Superior temporal gyrus (tissue), 1 donor: ENCODE data around the gene TTC21A.
A peak's percentile ranks its signal among the peaks of the same experiment; 100 is the strongest.
"Not testable (repeated sequence)": the region's sequence is repeated elsewhere in the genome, so short reads cannot be mapped to it uniquely, and the experiment has no call there.

Experiments used
- DNase-seq: peaks from one replicate; pipeline ENCODE4 v3.0.0-alpha.2; 2016; ENCODE audit errors: extremely low spot score

TTC21A gene

DNA sequence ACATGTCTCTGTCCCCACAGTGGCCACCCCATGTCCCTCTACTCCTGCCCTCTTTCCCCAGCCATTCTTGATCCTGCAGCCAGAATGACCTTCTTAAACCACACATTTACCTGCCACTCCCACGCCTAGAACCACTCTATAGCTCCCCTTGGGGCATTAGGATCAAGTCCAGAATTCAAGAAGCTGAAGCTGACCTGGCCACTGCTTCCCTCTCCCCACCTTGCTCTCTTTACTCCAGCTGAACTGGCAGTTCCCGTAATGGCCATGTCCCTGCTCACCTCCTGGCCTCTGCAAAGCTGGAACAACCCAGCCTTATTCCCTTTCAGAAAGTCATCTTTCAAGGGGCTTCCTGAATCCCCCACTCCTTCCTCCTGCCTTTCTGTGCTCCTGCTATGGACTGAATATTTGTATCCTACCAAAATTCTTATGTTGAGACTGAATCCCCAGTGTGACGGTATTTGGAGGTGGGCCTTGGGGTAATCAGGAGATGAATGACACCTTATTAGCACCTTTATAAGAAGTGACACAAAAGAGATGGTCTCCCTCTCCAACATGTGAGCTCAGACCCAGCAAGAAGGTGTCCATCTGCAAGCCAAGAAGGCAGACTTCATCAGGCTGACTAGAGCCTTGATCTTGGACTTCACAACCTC lies 42.1 kb downstream of the TTC21A start:
- DNase-seq, result no peak

DNA sequence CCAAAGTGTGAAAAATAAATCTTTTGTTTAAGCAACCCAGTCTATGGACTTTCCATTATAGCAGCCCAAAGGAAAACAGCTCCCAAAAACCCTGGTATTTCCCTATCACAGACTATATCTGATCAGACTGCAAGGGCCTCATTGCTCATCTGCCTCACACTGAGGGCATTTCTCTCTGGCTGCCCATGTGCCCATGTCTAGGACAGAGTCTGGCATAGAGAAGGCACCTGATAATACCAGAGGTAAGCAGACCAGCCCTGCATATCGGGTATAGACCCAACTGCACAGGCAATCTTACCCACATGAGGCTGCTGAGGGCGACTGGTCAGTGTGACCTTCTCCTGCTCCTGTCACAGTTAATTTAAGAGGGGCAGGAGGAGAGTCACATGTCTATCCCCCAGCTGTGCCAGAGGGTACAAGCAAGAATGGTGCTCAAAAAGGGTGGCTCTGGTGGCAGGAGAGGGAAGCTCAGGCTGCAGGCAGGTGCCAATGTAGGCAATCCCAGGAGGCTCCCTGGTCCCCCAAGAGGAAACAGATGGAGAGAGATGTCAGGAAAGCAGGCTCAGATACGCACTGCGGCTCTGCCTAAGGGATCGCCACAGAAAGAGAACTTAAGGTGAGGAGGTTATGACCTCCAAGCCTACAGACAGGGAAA lies 42.8 kb downstream of the TTC21A start:
- DNase-seq, result no peak

DNA sequence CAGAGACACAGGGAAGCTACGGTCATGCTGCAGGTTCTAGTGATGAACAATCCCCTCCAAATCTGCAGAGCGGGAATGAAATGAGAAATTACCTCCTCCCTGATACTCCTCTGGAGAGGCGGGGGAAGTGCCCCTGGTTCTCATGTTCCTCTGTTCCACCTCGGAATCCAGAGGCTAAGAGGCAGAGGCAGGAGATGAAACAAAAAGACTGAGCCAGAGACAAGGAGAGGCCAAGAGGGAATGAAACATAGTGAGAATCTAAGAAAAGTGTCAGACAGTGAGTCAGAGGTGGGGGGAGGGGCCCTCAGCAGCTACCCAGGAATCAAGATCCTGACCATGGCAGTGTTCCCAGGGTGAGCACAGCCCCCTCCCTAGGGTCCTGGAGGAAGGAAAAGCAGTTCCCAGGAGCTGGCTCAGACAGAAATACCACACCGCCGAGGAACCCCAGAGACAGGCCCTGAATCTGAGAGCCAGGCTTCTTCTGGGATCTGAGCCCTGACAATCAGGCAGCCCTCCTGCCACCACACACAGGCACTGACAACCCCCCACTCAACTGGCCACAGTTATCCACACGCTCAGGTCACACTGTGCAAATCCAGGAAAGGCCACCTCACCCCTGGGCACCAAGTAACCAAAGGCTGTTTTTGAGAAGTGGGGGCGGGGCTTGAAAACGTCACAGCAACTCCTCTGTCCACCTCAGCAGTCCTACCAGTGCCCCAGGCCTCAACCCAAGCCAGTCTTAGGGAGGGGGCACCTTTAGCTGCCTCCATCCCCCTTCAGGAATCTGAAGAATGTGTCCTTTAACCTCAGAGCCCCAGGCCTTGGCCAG lies 43.5 kb downstream of the TTC21A start:
- no peak for DNase-seq

DNA sequence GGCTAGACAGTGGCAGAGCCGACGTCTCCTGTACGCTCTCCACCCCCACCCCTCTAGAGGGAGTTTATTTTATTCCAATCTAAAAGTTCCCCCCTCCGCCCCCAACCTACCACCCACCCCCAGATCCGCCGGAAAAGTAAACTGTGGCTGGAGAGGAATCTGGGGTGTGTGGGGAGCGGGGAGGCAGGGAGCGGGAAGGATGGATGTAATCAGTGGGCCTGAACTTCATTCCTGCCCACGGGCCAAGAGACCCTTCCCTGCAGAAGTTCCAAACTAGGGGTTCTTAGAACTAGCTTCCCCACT lies 46.4 kb downstream of the TTC21A start:
- no peak for DNase-seq

DNA sequence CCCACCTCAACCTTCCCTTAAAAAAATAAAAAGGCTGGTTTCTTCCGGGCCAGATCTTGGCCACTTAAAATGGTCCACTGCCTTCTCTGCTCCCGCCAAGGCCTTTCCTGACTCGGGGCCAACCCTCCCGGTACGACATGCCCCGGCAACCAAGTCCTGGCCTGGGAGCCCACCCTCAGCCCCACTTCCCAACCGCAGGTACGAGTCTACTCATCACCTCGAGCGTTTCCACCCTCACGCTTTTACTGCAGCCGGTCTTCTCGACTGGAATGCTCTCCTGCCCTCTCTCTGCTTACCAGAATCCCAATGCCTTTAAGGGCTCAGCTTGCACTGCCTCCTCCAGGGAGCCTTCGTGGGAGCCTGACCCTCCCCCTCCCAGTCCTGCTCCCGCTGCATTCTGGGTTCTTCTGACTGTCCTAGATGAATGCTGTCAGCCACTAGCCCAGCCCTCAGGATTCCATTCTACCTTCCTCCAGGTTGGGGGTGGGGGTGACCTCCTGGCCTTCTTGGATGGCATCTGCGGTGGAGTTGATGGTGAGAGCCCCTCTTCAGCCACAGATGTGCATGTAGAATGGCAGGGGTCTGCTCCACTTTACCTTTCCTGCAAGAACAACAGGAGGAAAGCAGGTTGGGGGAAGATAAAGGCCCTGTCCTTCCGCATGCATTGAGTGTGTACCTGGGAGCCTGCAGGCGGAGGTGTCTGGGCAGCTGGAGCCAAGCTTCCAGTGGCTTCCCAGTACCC lies 47.0 kb downstream of the TTC21A start:
- DNase-seq, result no peak

DNA sequence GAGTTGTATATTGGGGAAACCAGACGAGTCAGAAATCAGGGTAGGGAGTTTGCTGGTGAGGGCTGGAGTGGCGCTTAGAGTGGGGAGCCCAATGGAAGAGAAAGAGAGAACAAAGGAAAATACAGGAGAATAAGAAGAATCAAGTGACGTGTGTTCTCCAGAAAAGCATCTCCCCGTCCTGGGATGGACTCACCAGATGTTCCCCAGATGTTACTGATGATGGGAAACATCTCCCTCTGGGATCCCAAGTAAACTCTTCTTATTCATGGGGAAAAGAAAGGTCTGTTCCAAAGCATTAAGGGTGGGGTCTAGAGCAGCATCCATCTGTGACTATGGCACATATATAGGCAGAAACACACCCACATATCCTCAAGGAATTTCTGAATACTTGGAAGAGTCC lies 48.9 kb downstream of the TTC21A start:
- DNase-seq, result no peak

DNA sequence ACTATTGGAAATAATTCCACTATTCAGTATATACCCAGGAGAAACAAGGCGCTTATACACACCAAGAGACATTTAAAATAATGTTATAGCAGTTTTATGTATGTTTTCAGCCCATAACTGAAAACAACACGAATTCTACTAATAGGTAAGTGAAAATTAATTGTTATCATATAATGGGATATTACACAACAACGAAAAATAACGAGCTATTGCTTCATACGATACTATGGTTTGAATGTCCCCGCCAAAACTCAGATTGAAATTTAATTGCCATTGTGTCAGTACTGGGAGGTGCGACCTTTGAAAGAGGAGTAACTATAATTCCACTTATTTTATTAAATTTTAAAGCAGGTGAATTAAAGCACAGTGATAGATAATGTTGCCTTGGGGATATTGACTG lies 49.9 kb downstream of the TTC21A start:
- DNase-seq, result no peak

DNA sequence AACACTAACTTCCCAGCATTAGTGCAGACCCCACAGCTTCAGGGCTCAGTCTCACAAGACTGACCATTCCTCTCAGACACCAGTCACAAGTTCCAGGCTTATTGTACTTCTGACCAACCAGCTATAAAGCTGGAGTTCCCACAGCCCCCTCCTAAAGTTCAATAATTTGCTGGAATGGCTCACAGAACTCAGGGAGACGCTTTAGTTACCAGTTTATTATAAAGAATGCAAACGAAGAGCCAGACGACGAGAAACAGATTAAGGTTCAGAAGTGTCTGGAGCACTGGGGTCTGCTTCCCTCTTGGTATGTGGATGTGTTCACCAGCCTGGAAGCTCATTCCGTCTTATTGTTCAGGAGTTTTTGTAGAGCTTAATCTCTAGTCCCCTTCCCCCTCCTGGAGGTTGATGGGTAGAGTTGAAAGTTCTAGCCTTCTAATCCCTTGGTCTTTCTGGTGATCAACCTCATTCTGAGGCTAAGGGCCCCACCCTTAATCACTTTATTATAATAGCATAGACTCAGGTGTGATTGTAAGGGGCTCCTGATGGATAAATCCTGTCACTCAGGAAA lies 50.8 kb downstream of the TTC21A start:
- no peak for DNase-seq

DNA sequence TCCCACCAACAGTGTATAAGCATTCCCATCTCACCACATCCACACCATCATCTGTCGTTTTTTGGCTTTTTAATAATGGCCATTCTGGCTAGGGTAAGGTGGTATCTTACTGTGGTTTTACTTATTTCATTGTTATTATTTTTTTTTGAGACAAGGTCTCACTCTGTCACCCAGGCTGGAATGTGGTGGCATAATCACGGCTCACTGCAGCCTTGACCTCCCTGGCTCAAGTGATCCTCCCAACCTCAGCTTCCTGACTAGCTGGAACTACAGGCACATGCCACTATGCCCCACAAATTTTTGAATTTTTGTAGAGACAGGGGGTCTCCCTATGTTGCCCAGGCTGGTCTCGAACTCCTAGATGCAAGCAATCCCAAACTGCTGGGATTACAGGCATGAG lies 56.9 kb downstream of the TTC21A start:
- no peak for DNase-seq

DNA sequence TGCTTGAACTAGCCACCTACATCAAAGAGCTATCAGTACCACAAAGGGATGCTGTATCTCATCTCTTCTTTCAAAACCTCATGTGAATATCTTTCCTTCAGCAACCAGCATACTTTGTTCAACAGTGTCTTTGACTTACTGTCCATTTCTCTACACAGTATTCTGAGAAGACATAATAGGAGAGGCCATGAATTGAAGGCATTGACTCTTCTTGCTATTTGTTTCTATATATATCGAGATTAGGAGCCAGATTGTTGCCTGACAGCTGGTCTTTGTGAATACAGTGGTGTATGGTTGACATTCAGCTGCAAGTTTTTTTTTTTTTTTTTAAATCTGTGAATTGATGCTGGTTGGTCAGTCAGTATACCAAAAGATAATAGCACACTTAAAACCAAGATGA lies 58.0 kb downstream of the TTC21A start:
- DNase-seq, result no peak

DNA sequence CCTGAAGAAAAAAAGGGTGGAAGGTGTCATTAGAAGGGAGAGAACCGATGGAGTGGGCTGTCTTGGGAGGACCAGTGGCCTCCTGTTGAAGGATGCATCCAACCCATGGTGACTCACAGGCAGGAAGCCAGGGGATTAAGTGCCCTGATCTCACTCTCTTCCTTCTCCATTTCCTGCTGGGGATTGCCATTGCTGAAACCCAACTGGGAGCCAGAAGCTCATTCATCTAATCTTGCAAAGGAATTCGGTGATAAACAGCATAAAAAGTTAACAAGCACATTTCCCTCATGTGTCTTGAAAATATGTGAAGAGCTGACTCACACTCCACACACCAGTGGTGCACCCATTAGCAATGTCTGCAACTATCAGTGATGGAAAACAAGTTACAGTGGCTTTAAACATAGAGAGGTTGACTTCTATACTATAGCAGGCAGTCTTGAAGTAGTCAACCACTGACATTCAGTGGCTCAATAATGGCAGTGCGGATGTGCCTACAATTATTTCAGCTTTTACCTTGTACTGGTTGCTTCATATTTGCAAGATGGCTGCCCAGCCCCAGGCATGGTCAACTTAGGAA lies 58.7 kb downstream of the TTC21A start:
- no peak for DNase-seq

DNA sequence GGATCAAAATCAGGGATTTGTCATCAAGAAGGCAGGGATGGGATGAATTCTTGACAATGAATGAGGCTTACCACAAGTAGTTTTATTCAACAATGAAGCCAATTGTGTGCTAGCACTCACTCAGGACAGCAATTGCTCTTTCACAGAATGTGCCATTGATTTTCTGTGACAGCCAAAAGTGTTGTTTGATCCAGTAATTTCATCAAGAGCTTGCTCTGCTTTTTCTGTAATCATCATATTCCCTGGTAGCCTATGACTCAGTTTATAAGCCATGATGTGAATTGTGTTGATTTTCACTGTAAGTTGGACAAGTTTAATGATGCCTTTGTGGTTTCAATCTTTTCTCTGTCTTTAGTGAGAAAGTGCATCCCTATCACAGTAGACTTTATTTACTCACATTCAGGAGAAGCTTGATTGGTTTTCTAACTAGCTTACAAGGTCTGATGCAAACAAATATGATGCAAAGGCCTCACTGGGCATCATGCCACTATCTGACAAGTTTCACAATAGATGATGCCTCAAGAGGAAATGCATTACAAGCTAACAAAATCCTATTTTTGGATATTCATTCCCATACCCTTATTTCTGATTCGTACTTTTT lies 59.6 kb downstream of the TTC21A start:
- peak; percentile 86 for DNase-seq

DNA sequence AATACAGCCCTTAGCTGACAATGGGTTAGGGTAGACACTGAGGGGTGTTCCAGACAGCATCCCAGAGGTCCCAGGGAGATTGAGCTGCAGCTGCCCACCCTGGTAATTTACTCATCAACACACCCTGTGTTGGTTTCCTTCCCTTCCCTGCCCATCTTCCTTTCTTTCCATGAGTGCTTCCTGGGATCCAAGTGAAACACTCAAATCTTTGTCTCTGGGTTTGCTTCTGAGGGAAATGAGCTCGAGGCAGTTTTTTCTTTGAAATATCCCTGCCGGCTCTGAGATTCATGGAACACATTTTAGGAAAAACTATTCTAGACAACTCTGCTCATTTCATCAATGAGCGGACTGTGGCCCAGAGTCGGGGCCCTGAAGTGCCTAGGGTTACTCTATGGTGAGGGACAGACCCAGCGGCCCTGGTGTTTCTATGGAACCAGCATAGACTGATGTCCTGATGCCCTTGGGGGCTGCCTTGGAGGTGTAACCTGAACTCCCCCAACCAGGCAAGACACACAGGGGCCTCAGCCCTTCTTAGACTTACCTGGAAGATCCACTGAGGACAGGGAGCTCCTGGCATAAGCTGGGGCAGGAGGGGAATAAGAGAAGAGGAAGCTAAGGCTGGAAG lies 60.8 kb downstream of the TTC21A start:
- no peak for DNase-seq

DNA sequence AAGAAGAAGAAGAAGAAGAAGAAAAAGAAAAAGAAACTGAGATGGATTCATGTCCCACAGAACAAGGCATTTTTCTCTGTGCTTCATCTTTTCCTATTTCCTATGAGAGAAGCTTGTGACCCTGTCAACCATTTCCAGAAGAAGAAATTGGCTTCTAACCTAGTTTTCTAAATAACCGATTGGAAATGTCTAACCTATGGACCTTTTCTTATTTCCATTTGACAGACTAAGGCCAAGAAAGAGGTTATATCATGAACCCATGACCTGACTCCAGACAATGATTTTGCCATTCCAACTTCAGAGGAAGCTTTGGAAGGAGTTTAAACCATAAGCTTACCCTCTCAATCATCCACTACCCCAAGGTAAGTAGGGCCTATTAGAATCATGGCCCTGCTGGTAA lies 62.2 kb downstream of the TTC21A start:
- no peak for DNase-seq

DNA sequence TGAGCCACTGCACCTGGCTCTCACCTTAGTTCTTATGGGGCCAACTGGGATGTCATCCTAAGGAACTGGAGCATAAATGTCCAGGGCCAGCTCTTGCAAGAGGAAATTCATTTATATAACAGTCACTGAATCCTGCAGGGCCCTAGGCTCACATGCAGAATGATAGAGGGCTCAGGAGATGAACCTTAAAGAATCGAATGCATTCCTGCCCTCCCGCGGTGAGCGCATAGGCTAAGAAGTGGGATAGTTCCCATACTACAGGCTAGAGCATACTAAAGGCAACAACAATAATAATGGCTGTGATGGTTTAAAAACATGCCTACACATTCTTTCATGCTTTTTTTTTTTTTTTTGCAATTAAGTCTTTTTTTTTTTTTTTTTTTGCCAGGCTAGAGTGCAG lies 63.0 kb downstream of the TTC21A start:
- DNase-seq, result no peak

DNA sequence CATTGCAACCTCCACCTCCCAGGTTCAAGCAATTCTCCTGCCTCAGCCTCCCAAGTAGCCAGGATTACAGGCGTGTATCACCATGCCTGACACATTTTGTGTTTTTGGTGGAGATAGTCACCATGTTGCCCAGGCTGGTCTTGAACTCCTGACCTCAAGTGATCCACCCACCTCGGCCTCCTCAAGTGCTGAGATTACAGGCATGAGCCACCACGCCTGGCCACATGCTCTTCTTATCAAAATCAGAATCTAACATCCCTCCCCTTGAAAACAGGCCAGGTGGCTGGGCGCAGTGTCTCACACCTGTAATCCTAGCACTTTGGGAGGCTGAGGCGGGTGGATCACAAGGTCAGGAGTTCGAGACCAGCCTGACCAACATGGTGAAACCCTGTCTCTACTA lies 63.4 kb downstream of the TTC21A start:
- DNase-seq, result not testable (repeated sequence)

DNA sequence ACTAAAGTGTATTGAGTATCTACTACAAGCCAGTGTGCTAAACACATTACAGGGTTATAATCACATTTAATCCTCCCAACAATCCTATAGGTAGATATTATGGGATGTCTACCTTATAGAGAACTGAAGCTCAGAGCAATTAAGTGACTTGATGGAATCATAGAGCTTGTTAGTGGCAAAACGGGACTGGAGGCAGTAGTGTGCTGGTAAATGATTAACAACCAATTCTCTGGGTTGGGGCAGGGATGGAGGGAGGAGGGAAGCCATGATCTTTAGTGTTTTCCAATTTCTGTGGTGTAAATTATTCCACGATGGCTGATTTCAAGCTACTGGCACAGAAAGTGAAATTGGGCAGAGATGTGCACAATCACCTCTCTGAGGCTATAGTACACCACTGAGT lies 64.4 kb downstream of the TTC21A start:
- no peak for DNase-seq

DNA sequence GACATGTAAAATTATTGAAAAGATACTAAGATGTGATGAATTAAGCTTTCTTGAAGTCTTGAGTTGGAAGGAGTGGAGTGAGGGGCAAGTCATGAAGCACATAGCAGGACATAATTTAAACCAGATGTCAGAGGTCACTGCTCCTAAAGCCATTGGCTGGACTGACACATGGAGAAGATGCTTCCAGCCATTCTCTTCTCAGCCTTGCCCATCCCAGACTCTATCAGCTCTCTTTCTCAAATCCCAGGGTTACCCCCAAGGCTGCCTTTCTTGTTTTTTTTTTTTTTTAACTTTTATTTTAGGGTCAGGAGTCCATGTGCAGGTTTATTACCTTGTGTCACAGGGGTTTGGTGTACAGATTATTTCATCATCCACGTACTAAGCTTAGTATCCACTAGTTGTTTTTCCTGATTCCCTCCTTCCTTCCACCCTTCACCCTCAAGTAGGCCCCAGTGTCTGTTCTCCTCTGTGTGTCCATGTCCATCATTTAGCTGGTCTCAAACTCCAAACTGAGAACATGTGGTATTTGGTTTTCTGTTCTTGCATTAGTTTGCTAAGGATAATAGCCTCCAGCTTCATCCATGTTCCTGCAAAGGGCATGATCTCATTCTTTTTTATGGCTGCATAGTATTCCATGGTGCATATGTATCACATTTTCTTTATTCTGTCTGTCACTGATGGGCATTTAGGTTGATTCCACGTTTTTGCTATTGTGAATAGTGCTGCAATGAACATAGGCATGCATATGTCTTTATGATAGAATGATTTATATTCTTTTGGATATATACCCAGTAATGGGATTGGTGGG lies 66.0 kb downstream of the TTC21A start:
- no peak for DNase-seq

DNA sequence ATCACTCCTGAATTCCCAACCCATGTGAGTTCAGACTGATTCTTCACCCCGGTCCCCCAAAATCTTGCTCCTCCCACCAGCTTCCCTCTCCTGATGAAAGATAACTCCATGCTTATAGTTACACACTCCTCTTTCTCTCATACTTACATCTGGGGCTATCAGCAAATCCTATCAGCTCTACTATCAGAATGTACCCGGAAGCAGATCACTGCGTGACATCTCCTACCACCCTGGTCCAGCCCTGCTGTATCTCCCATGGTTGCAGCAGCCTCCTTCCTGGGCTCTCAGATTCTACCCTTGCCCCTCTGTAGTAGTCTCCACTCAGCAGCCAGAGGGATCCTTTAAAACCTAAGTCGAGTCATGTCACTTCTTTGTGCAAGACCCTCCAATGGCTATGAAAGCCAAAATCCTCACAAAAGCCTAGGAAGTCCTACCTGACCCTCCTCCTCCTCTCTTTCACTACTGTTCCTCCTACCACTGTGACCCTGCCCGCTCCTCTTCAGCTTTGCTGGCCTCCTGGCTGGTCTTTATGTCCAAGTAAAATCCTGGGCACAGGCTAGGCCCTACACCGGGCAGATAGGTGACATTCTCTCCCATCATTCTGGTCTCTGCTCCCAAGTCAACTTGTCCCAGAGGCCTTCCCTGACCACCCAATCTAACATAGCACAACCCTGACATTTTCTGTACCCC lies 68.7 kb downstream of the TTC21A start:
- no peak for DNase-seq
